Activated CD4-positive, alpha-beta T cell treated with anti-CD3 and anti-CD28 coated beads, Interleukin-2, amount 10 ng/mL, durations not matched to agents 7 days and 5 days (primary cell): ENCODE data around the gene HAT1. TPM values are rescaled to one million over a fixed set of nuclear protein-coding genes. Genes with fewer than 3 reads are reported as not detected.

Source experiments
- CTCF ChIA-PET: fragments of 350-600 bp; sonication (Branson Sonifier 250); formaldehyde crosslinking; loops from one replicate; lab custom pipeline; 2021; ENCODE audit warnings: antibody characterized with exemption; lab: Charles Lee
- POLR2A ChIA-PET: fragments of 350-600 bp; sonication (Branson Sonifier 250); formaldehyde crosslinking; loops from one replicate; lab custom pipeline; 2021; ENCODE audit warnings: antibody characterized with exemption; lab: Charles Lee
- DNase-seq: peaks from one replicate; pipeline ENCODE4 v3.0.0-alpha.2; 2020
- H3K27ac Mint-ChIP-seq: one replicate; pipeline ENCODE4 v1.8.0; 2021; ENCODE audit warnings: mild to moderate bottlenecking, moderate library complexity, mixed read lengths
- H3K27me3 Mint-ChIP-seq: one replicate; pipeline ENCODE4 v1.8.0; 2021; ENCODE audit warnings: mixed read lengths
- H3K36me3 Mint-ChIP-seq: one replicate; pipeline ENCODE4 v1.8.0; 2021; ENCODE audit warnings: low read depth, mixed read lengths
- H3K4me1 Mint-ChIP-seq: one replicate; pipeline ENCODE4 v1.8.0; 2021; ENCODE audit warnings: mixed read lengths
- H3K4me3 Mint-ChIP-seq: one replicate; pipeline ENCODE4 v1.8.0; 2021; ENCODE audit warnings: mild to moderate bottlenecking, moderate library complexity, mixed read lengths
- H3K9me3 Mint-ChIP-seq: one replicate; pipeline ENCODE4 v1.8.0; 2021; ENCODE audit warnings: mixed read lengths
- total RNA-seq, 2 experiments: library from RNA; stranded (reverse); gene quantifications; one replicate each; pipeline ENCODE4 v1.2.3, GENCODE V29; 2021

Gene HAT1
- total RNA-seq, 2 experiments from 2014 or later: 63.0 to 75.3 TPM

DNA sequence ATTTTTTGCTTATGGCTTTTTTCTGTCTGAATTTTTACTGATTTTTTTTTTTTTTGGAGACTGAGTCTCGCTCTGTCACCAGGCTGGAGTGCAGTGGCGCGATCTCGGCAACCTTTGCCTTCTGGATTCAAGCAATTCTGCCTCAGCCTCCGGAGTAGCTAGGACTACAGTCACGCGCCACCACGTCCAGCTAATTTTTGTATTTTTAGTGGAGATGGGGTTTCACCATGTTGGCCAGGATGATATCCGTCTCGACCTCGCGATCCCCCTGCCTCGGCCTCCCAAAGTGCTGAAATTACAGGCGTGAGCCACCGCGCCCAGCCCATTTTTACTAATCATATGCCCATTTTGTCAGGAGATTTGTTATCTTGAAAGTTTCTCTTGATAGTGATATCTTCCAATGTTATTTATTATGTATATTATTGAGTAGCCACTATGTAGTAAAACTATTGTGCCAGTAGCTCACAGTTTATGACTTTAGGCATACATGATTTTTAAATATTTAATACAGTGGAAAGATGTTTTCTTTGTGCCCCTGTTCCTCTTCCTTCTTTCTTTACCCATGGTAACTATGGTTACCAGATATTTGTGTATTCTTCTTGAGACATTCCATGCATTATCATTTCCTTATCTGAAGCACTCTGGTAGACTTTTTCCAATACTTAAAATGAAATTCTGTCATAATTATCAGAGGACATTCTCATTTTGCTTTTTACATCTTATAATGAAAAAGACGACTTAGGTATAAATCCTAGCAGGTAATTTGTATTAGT lies 2.1 kb downstream of the HAT1 start:
- Mint-ChIP-seq H3K9me3 (no peaks in the 10 kb centered on the region), H3K36me3 (peaks cover 37% of the 10 kb centered on the region), H3K4me3 (peak overlapping the region; percentile 89), H3K27me3 (no peaks in the 10 kb centered on the region), H3K4me1 (peaks cover 50% of the 10 kb centered on the region), H3K27ac (peak overlapping the region; percentile 60)
- no peak for DNase-seq
- ChIA-PET POLR2A (no interaction called here), CTCF (interaction anchor here (0.6 to 1.1 kb wide), 3 partner anchors 13 to 222 kb away, joined by 4 to 5 read pairs (median 4); no protein-coding TSS in a partner anchor)

DNA sequence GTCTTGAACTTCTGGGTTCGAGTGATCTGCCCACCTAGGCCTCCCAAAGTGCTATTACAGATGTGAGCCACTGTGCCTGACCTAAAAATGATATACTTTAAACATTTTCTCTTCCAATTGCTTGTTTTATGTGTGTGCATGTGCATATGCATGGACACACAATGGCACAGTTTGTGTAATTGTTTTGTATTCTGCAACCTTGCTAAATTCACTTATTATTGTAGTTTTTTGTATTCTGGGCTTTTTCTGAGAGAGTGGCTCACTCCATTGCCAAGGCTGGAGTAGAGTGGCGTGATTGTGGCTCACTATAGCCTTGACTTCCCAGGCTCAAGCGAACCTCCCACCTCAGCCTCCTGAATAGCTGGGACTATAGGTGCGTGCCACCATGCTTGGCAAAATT lies 8.1 kb downstream of the HAT1 start:
- no peak overlapping the region for H3K27ac Mint-ChIP-seq

DNA sequence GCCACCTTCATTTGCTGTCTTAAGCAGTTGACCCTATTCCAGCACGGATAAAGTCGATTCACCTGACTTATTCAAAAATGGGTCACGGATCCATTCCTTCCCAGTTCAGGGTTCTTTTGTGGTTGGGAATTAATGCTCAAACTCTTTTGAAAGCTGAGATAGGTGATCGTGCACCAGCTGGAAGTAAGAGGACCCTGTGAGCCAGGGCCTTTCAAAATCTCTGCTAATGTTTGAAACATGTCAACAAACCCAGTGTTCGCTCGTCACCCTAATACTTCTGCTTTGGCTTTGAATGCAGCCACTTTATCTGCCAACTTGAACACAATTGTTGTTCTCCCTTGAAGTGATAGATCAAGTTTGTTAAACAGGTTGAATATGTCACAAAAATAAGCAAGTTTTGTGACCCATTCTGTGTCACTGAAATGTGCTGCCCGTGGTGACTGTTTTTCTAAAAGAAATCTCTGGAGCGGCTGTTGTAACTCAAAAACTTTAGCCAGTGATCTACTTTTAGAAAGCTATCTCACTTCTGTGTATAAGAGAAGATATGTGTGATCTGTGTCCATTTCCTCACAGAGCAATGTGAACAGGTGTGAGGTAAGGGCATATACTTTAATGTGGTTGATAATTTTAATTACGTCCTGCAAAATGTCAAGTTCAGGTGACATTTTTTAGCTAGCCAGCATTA lies 16.9 kb downstream of the HAT1 start:
- Mint-ChIP-seq H3K27ac (no peak overlapping the region), H3K4me1 (peaks cover 22% of the 10 kb centered on the region), H3K36me3 (peaks cover 14% of the 10 kb centered on the region), H3K9me3 (no peaks in the 10 kb centered on the region), H3K27me3 (no peaks in the 10 kb centered on the region), H3K4me3 (no peak overlapping the region)
- no peak for DNase-seq
- ChIA-PET POLR2A (no interaction called here), CTCF (interaction anchor here (0.6 to 1.6 kb wide), 3 partner anchors 13 to 453 kb away, joined by 3 to 5 read pairs (median 4); partner anchors contain the start of gene HAT1)

More for the DNA sequence above, 8.1 kb downstream of the HAT1 start:
- Mint-ChIP-seq H3K27me3 (no peaks in the 10 kb centered on the region), H3K36me3 (peaks cover 67% of the 10 kb centered on the region), H3K4me1 (peaks cover 39% of the 10 kb centered on the region), H3K4me3 (no peak overlapping the region), H3K9me3 (no peaks in the 10 kb centered on the region)
- DNase-seq: no peak
- CTCF ChIA-PET: no interaction called here
- POLR2A ChIA-PET: no interaction called here

DNA sequence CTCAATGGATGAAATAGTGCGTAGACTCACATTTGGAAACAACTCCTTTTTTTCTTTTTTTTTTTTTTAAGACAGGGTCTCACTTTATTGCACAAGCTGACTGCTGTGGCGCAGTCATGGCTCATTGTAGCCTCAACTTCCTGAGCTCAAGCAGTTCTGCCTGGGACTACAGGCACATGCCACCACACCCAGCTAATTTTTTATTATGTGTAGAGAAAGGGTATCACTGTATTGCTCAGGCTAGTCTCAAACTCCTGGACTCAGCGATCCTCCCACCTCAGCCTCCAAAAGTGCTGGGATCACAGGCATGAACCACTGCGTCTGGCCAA lies 17.4 kb downstream of the HAT1 start:
- no peak overlapping the region for H3K27ac Mint-ChIP-seq
- DNase-seq: no peak
- no peaks in the 10 kb centered on the region for H3K27me3 Mint-ChIP-seq
- ChIA-PET CTCF (interaction anchor here (0.6 to 1.6 kb wide), 4 partner anchors 11 to 453 kb away, joined by 3 to 5 read pairs (median 4); partner anchors contain the start of gene HAT1), POLR2A (no interaction called here)
- H3K9me3 Mint-ChIP-seq: no peaks in the 10 kb centered on the region
- no peak overlapping the region for H3K4me3 Mint-ChIP-seq
- H3K36me3 Mint-ChIP-seq: peaks cover 10% of the 10 kb centered on the region
- peaks cover 25% of the 10 kb centered on the region for H3K4me1 Mint-ChIP-seq

DNA sequence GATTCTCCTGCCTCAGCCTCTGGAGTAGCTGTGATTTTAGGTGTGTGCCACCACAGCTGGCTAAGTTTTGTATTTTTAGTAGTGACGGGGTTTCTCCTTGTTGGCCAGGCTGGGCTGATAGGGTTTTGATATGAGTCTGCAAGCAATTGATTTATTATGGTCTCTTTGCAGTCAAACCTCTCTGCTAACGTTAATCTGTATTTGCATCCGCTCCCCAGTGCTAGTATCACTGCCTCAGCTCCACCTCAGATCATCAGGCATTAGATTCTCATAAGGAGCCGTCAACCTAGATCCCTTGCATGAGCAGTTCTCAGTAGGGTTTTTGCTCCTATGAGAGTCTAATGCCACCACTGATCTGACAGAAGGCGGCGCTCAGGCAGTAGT lies 19.0 kb downstream of the HAT1 start:
- Mint-ChIP-seq H3K4me3 (no peak overlapping the region), H3K9me3 (no peaks in the 10 kb centered on the region), H3K27me3 (no peaks in the 10 kb centered on the region), H3K4me1 (peaks cover 21% of the 10 kb centered on the region), H3K36me3 (peaks cover 7% of the 10 kb centered on the region), H3K27ac (no peak overlapping the region)
- ChIA-PET CTCF (no interaction called here), POLR2A (no interaction called here)
- no peak for DNase-seq

DNA sequence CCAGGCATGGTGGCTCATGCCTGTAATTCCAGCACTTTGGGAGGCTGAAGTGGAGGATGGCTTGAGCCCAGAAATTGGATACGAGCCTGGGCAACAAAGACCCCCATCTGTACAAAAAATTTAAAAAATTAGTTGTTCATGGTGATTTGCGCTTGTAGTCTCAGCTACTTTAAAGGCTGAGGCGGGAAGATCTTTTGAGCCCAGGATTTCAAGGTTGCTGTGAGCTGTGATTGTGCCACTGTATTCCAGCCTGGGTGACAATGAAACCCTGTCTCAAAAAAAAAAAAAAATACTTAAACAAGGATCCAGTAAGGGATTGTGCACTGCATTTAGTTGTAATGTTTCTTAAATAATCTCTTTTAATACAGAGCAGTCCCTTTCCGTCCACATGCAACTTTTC lies 21.6 kb downstream of the HAT1 start:
- ChIA-PET CTCF (interaction anchor here (0.6 to 0.7 kb wide), 2 partner anchors 45 to 164 kb away, joined by 3 read pairs; no protein-coding TSS in a partner anchor), POLR2A (no interaction called here)
- Mint-ChIP-seq H3K36me3 (peaks cover 13% of the 10 kb centered on the region), H3K4me3 (no peak overlapping the region), H3K27ac (no peak overlapping the region), H3K9me3 (no peaks in the 10 kb centered on the region), H3K4me1 (peaks cover 18% of the 10 kb centered on the region), H3K27me3 (no peaks in the 10 kb centered on the region)
- DNase-seq: no peak

DNA sequence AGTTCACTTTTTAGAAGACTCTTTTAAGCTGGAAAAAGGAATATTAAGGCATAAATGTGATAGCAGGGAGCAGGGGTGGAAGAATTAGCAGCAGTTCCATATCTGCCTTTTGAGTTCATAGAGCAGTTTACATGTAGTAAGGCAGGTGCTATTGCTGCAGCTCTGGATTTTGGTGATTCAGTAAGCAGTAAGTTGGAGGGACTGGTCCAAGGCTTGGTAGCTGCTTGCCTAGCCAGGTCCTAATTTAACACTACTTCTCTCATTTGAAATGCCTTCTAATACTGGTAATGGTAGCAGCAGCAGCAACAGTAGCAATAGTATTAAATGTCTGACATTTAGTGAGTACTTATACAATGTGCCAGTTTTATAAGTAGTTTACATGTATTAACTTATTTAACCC lies 30.0 kb downstream of the HAT1 start:
- no peak for DNase-seq
- Mint-ChIP-seq H3K27ac (no peak overlapping the region), H3K4me3 (no peak overlapping the region), H3K4me1 (peaks cover 25% of the 10 kb centered on the region), H3K36me3 (peaks cover 34% of the 10 kb centered on the region), H3K27me3 (no peaks in the 10 kb centered on the region), H3K9me3 (no peaks in the 10 kb centered on the region)
- POLR2A ChIA-PET: no interaction called here
- CTCF ChIA-PET: interaction anchor here (0.9 kb wide), 1 partner anchor 12 kb away, joined by 3 read pairs; no protein-coding TSS in a partner anchor

DNA sequence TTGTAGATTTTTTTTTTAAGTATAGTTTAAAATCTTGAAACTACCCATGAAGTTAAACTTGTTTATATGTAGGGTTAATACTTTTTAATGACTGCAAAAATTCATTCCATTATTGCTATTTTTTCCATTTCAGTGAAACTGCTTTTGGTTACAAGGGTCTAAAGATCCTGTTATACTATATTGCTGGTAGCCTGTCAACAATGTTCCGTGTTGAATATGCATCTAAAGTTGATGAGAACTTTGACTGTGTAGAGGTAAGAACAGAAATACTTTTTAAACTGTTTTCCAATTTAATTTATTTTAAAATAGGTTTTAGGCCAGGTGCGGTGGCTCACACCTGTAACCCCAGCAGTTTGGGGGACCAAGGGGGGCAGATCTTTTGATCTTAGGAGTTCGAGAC lies 30.5 kb downstream of the HAT1 start:
- DNase-seq: no peak
- no peaks in the 10 kb centered on the region for H3K27me3 Mint-ChIP-seq
- no peak overlapping the region for H3K27ac Mint-ChIP-seq
- ChIA-PET CTCF (interaction anchor here (0.9 kb wide), 1 partner anchor 13 kb away, joined by 3 read pairs; no protein-coding TSS in a partner anchor), POLR2A (no interaction called here)
- peaks cover 25% of the 10 kb centered on the region for H3K4me1 Mint-ChIP-seq
- H3K36me3 Mint-ChIP-seq: peaks cover 36% of the 10 kb centered on the region
- no peak overlapping the region for H3K4me3 Mint-ChIP-seq
- H3K9me3 Mint-ChIP-seq: no peaks in the 10 kb centered on the region

DNA sequence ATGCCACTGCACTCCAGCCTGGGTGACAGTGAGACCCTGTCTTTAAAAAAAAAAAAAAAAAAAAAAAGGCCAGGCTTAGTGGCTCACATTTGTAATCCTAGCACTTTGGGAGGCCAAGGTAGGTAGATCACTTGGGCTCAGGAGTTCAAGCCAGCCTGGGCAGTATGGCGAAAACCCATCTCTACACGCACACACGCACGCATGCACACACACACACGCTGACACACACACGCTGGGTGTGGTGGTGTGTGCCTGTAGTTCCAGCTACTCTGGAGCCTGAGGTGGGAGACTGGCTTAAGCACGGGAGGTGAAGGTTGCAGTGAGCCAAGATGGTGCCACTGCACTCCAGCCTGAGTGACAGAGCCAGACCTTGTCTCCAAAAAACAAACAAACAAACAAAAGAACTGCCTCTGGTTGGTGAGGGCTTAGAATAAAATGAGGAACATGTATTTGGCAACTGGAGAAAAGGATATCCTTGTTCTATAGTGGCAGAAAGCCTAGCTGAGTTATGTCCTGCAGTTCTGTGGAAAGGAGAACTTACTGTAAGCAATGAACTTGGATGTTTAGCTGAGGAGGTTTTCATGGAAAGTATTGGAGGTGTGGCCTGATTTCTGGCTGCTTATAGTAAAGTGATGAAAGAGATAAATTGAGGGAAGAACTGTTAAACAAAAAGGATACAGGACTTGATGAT lies 34.0 kb downstream of the HAT1 start:
- H3K36me3 Mint-ChIP-seq: peaks cover 33% of the 10 kb centered on the region
- H3K9me3 Mint-ChIP-seq: no peaks in the 10 kb centered on the region
- H3K27me3 Mint-ChIP-seq: no peaks in the 10 kb centered on the region
- POLR2A ChIA-PET: no interaction called here
- H3K4me1 Mint-ChIP-seq: peaks cover 35% of the 10 kb centered on the region
- CTCF ChIA-PET: no interaction called here
- H3K4me3 Mint-ChIP-seq: no peak overlapping the region
- H3K27ac Mint-ChIP-seq: peak overlapping the region; percentile 7
- DNase-seq: no peak

DNA sequence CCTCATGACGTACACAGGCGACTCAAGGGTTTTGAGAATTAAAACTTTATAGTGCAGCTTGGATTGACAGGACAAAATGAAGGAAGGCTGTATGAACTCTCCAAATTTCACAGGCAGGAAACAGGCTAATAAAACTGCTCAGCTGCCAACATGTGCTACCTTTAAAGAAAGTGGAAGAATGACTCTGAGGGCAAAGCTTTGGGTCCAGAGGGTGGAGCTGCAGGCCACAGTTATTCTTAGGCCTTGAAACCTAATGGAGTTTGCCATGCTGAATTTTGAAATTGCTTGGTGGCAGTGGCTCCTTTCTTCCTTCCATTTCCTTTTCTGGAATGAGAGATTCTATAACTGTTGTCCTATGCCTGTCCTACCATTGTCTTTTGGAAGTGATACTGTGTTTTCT lies 34.8 kb downstream of the HAT1 start:
- ChIA-PET CTCF (no interaction called here), POLR2A (interaction anchor here (0.7 kb wide), 1 partner anchor 9 kb away, joined by 3 read pairs; no protein-coding TSS in a partner anchor)
- Mint-ChIP-seq H3K27ac (no peak overlapping the region), H3K9me3 (no peaks in the 10 kb centered on the region), H3K4me1 (peaks cover 35% of the 10 kb centered on the region), H3K27me3 (no peaks in the 10 kb centered on the region), H3K36me3 (peaks cover 34% of the 10 kb centered on the region), H3K4me3 (no peak overlapping the region)
- DNase-seq: peak; percentile 17

DNA sequence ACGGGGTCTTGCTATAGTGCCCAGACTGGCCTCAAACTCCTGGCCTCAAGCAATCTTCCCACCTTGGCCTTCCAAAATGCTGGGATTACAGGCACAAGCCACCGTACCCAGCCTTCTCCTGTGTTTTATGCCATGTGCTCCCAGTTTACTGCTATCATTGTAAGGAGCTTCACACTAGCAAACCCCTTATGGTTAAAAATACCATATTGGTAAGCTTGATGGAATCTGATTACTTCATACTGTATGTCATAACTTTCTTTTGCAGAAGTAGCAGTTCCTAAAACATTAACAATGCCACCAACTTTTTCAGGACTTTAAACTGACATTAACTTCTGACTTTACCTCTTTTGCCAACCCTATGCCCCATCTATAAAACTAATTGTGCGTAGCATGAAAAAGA lies 36.2 kb downstream of the HAT1 start:
- Mint-ChIP-seq H3K27me3 (no peaks in the 10 kb centered on the region), H3K27ac (no peak overlapping the region), H3K4me3 (no peak overlapping the region), H3K4me1 (peaks cover 40% of the 10 kb centered on the region), H3K36me3 (peaks cover 33% of the 10 kb centered on the region), H3K9me3 (no peaks in the 10 kb centered on the region)
- CTCF ChIA-PET: interaction anchor here (1.7 kb wide), 1 partner anchor 10 kb away, joined by 4 read pairs; no protein-coding TSS in a partner anchor
- no peak for DNase-seq
- POLR2A ChIA-PET: interaction anchor here (0.7 kb wide), 1 partner anchor 62 kb away, joined by 3 read pairs; no protein-coding TSS in a partner anchor

DNA sequence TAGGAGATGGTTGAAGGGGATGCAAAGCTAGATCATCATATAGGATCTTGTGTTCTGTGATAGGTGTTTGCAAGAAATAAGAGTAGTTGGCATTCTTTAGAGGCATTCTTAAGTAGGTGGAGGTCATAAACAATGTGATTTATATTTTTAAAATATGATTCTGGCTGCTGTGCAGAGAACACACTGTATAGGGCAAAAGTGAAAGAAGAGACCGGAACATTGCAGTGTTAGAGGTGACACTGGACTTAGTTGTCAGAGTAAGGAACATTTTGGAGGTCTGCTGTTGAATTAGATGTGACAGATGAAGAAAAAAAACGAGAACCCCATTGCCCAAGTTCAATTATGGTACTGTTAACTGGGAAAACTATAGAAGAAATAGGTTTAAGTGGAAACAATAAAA lies 37.7 kb downstream of the HAT1 start:
- Mint-ChIP-seq H3K4me1 (peaks cover 43% of the 10 kb centered on the region), H3K36me3 (peaks cover 25% of the 10 kb centered on the region), H3K4me3 (no peak overlapping the region), H3K9me3 (no peaks in the 10 kb centered on the region), H3K27me3 (no peaks in the 10 kb centered on the region), H3K27ac (no peak overlapping the region)
- no peak for DNase-seq
- CTCF ChIA-PET: interaction anchor here (0.7 to 1.7 kb wide), 3 partner anchors 8 to 66 kb away, joined by 3 to 4 read pairs (median 4); partner anchors contain the start of gene SLC25A12
- POLR2A ChIA-PET: no interaction called here
